Measurements from ENCODE around the gene CYB561D2. TPM values are rescaled to one million over a fixed set of nuclear protein-coding genes. Genes with fewer than 3 reads are reported as not detected.
"Not testable (repeated sequence)": the region's sequence is repeated elsewhere in the genome, so short reads cannot be mapped to it uniquely, and the experiment has no call there.

Gene CYB561D2, protein sequence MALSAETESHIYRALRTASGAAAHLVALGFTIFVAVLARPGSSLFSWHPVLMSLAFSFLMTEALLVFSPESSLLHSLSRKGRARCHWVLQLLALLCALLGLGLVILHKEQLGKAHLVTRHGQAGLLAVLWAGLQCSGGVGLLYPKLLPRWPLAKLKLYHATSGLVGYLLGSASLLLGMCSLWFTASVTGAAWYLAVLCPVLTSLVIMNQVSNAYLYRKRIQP
- 12.9 to 13.6 TPM (median 13.1 TPM) in 3 replicates for total RNA-seq

DNA sequence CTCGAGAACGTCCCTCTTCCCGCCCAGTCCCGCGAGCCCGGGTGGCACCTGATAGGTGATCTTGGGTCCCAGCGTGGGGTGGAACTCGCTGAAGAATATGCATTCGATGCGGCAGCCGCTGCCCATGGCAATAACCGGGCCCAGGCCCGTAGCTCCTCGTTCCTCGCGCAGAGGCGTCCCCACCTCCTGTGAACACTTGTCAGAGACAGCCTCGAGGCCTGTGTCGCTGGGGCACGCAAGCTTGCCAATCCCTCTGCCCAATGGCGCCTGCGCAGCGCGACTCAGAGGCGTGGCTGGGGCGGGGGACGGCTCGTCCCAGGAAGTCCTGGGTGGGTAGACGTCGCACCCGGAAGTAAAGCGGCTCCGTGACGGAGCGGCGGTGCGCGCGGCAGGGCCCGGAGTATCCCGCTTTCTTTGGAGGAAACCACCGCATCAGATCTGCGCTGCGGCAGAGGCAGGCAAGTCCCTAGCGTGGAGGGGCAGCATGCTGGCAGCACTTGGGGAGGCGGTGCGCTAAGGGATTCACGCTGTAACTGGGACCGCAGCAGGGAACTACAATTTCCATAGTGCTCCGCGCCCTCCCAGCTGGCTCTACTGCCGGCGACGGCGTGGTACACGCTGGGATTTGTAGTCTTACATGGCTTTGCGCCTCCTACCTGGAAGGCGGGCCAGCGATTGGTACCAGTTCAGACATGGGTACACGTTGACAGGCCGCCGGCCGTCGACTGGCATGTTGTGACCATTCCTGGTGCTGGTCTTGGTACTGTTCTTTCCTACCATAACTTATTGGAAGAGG lies at the start of gene CYB561D2, which contains the start of gene NPRL2:
CYB561D2 (plus strand) TSS at position 336 of the 796 bp plus-strand sequence. CDS start 572 bp downstream, outside the sequence.
NPRL2 (minus strand) TSS at position 249 of the 796 bp plus-strand sequence; CDS start at position 126, 123 bp downstream.
- Mint-ChIP-seq H3K9me3 (no peaks in the 10 kb centered on the region), H3K4me3 (peak within 1 kb of the TSS; percentile 95), H3K4me1 (peaks cover 24% of the 10 kb centered on the region), H3K27ac (peak within 1 kb of the TSS; percentile 89), H3K36me3 (no peaks in the 10 kb centered on the region), H3K27me3 (ENCODE audit: low read depth) (peaks cover 4% of the 10 kb centered on the region)
- TF ChIP-seq, protein P1, sequence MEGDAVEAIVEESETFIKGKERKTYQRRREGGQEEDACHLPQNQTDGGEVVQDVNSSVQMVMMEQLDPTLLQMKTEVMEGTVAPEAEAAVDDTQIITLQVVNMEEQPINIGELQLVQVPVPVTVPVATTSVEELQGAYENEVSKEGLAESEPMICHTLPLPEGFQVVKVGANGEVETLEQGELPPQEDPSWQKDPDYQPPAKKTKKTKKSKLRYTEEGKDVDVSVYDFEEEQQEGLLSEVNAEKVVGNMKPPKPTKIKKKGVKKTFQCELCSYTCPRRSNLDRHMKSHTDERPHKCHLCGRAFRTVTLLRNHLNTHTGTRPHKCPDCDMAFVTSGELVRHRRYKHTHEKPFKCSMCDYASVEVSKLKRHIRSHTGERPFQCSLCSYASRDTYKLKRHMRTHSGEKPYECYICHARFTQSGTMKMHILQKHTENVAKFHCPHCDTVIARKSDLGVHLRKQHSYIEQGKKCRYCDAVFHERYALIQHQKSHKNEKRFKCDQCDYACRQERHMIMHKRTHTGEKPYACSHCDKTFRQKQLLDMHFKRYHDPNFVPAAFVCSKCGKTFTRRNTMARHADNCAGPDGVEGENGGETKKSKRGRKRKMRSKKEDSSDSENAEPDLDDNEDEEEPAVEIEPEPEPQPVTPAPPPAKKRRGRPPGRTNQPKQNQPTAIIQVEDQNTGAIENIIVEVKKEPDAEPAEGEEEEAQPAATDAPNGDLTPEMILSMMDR (IDR thresholded peaks at IDR 0.05; ENCODE audit: unreplicated experiment) = no peak
- peak; percentile 88 to 96 for DNase-seq (ENCODE audit: low spot score in 2 of 2, unreplicated experiment in 2 of 2)

DNA sequence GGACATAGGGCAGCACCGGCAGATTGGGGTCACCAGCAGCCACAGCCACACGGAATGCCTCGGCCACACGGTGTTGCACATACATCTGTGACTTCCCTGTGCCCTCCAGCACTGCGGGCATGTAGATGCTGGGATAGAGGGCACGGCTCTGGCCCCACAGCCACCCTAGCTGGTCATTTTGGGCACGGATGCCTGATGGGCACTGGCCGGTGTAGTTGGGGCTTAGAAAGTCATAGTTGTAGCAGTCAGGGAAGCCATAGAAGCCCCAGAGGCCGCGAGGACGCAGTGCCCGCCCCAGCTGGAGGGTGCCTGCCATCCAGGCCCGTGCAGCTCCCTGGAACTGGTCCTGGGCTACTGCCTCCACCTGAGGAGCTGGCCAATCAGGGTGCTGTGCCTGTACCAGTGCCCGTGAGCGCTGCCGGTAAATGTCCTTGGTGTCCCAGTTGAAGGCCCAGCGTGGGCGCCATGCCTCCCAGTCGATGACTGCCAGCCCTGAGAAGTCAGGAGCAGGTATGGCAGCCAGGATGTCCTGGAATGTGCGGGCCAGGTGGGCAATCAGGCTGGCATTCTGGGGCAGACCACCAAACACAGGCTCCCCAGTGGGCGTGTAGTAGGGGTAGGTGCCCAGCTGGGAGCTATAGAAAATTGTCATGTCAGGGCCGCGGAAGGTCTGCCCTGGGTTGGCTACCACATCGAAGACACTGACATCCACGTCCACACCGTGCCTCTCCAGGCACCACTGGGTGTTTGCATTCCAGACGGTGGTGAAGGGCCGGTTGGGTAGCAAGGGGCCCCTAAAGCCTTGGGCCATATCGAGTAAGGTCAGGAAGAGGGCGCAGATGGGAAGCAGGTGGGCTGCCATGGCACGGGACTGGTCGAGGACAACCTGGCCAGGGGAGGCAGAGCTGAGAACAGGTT lies 48.3 kb upstream of the CYB561D2 start:
- DNase-seq (ENCODE audit: low spot score in 2 of 2, unreplicated experiment in 2 of 2) = no peak
- TF ChIP-seq, protein P1 (IDR thresholded peaks at IDR 0.05; ENCODE audit: unreplicated experiment) = no peak
- H3K27me3 Mint-ChIP-seq (ENCODE audit: low read depth) = no peaks in the 10 kb centered on the region
- H3K27ac Mint-ChIP-seq = peak overlapping the region; percentile 50
- H3K9me3 Mint-ChIP-seq = no peaks in the 10 kb centered on the region
- no peaks in the 10 kb centered on the region for H3K36me3 Mint-ChIP-seq
- peaks cover 26% of the 10 kb centered on the region for H3K4me1 Mint-ChIP-seq
- H3K4me3 Mint-ChIP-seq = no peak overlapping the region

GRCh38 chr3:50303013-50303815 lies 47.4 kb upstream of the CYB561D2 start, which contains the start of gene HYAL1:
TSS of gene HYAL1 (minus strand) at chr3:50303574. CDS start at chr3:50302956, 618 bp downstream.
- no peak for DNase-seq (ENCODE audit: low spot score in 2 of 2, unreplicated experiment in 2 of 2)
- Mint-ChIP-seq H3K27me3 (ENCODE audit: low read depth) (no peaks in the 10 kb centered on the region), H3K36me3 (no peaks in the 10 kb centered on the region), H3K4me3 (no peak within 1 kb of the TSS), H3K4me1 (peaks cover 23% of the 10 kb centered on the region), H3K9me3 (no peaks in the 10 kb centered on the region), H3K27ac (peak within 1 kb of the TSS; percentile 50)
- TF ChIP-seq, protein P1 (IDR thresholded peaks at IDR 0.05; ENCODE audit: unreplicated experiment) = no peak

- no peak for DNase-seq (ENCODE audit: low spot score in 2 of 2, unreplicated experiment in 2 of 2)
- Mint-ChIP-seq H3K27ac (no peak overlapping the region), H3K4me3 (no peak overlapping the region), H3K9me3 (no peaks in the 10 kb centered on the region), H3K4me1 (peaks cover 16% of the 10 kb centered on the region), H3K36me3 (peaks cover 6% of the 10 kb centered on the region), H3K27me3 (ENCODE audit: low read depth) (no peaks in the 10 kb centered on the region)
- TF ChIP-seq, protein P1 (IDR thresholded peaks at IDR 0.05; ENCODE audit: unreplicated experiment) = no peak
Measured at GRCh38 chr3:50304601-50305000, 46.1 kb upstream of the CYB561D2 start.

DNA sequence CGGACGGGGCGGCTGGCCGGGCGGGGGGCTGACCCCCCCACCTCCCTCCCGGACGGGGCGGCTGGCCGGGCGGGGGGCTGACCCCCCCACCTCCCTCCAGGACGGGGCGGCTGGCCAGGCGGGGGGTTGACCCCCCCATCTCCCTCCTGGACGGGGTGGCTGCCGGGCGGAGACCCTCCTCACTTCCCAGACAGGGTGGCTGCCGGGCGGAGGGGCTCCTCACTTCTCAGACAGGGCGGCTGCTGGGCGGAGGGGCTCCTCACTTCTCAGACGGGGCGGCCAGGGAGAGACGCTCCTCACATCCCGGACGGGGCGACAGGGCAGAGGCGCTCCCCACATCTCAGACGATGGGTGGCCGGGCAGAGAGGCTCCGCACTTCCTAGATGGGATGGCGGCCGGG lies 38.6 kb upstream of the CYB561D2 start:
- not testable (repeated sequence) for H3K4me1 Mint-ChIP-seq; H3K27ac Mint-ChIP-seq; H3K9me3 Mint-ChIP-seq; H3K27me3 Mint-ChIP-seq (ENCODE audit: low read depth); H3K4me3 Mint-ChIP-seq; DNase-seq (ENCODE audit: low spot score in 2 of 2, unreplicated experiment in 2 of 2)
- H3K36me3 Mint-ChIP-seq = peaks cover 31% of the 10 kb centered on the region

Measured in mesothelial cell of epicardium (in vitro differentiated cells).